SW 1271 (cell line): ENCODE measurements around the gene HHIPL1.

Experiments used
- DNase-seq, 2 experiments: peaks; one replicate each; lab custom pipeline; 2025; lab: John Stamatoyannopoulos, UW

Gene HHIPL1

GRCh38 chr14:99611646-99612045 is 33.3 kb upstream of the HHIPL1 start:
- no peak for DNase-seq

- no peak for DNase-seq
Measured at GRCh38 chr14:99612071-99612737, 32.7 kb upstream of the HHIPL1 start.

GRCh38 chr14:99612738-99613330 is 32.1 kb upstream of the HHIPL1 start:
- DNase-seq: no peak

GRCh38 chr14:99615497-99616157 is 29.3 kb upstream of the HHIPL1 start:
- no peak for DNase-seq

- no peak for DNase-seq
Measured at GRCh38 chr14:99616832-99617800, 27.8 kb upstream of the HHIPL1 start.

GRCh38 chr14:99619835-99620834 is 24.8 kb upstream of the HHIPL1 start:
- DNase-seq: peak in 1 of 2 experiments; percentile 12

- no peak for DNase-seq
Measured at GRCh38 chr14:99621948-99622347, 23.0 kb upstream of the HHIPL1 start.

- no peak for DNase-seq
Measured at GRCh38 chr14:99624024-99624423, 20.9 kb upstream of the HHIPL1 start.

GRCh38 chr14:99624971-99625370 is 20.0 kb upstream of the HHIPL1 start:
- no peak for DNase-seq

GRCh38 chr14:99625476-99625875 is 19.5 kb upstream of the HHIPL1 start:
- no peak for DNase-seq

- no peak for DNase-seq
Measured at GRCh38 chr14:99626041-99626648, 18.8 kb upstream of the HHIPL1 start.

GRCh38 chr14:99627100-99627499 is 17.8 kb upstream of the HHIPL1 start:
- DNase-seq: no peak

GRCh38 chr14:99627510-99628381 is 17.2 kb upstream of the HHIPL1 start:
- no peak for DNase-seq

- peak in 1 of 2 experiments; percentile 75 for DNase-seq
Measured at GRCh38 chr14:99628887-99629618, 15.9 kb upstream of the HHIPL1 start.

GRCh38 chr14:99630202-99630601 is 14.7 kb upstream of the HHIPL1 start:
- DNase-seq: no peak

- no peak for DNase-seq
Measured at GRCh38 chr14:99632410-99633035, 12.4 kb upstream of the HHIPL1 start.

GRCh38 chr14:99633141-99633540 is 11.8 kb upstream of the HHIPL1 start:
- DNase-seq: no peak

GRCh38 chr14:99633918-99634317 is 11.0 kb upstream of the HHIPL1 start:
- no peak for DNase-seq
